Measurements from ENCODE around the gene ARMC2. TPM values are rescaled to one million over a fixed set of nuclear protein-coding genes. Genes with fewer than 3 reads are reported as not detected.

The ARMC2 gene
- total and polyA plus RNA-seq, 2 of the 8 experiments (the other 6 are each of a cell fraction or from before 2014, with no cell fraction given), result 1.6 to 4.4 TPM

DNA sequence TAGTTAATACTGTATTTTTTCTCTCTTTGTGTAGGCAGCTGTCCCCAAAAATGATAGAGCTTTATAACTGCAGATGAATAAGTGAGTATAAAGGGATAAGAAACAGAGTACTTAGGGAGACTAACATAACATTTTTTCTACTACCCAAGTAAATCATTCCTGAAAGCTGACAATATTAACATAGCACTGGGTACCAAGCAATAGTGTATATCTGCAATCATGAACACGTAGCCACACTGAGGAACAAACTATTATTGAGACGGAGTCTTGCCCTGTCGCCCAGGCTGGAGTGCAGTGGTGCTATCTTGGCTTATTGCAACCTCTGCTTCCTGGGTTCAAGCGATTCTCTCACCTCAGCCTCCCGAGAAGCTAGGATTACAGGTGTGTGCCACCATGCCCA is 140.5 kb downstream of the ARMC2 start:
- no peak overlapping the region for H2BK20ac ChIP-seq (ENCODE audit: low read length)
- H3K27ac ChIP-seq (ENCODE audit: low read depth, low read length), result no peak overlapping the region
- H4K5ac ChIP-seq (ENCODE audit: insufficient read length, low read depth, low read length), result no peak overlapping the region
- no peak overlapping the region for H2AFZ ChIP-seq (ENCODE audit: low read length)
- H4K20me1 ChIP-seq (replicated peaks in 1 of 2; ENCODE audit: control insufficient read depth in 1 of 2, insufficient read depth in 2 of 2, low read length in 2 of 2), result no peaks in the 10 kb centered on the region
- 0 out of 2 replicates have a peak, but pooled peaks cover 2% of the 10 kb centered on the region for H3K23me2 ChIP-seq (ENCODE audit: low read depth, low read length)
- no peaks in the 10 kb centered on the region for H3K4me1 ChIP-seq (replicated peaks in 1 of 4; ENCODE audit: control insufficient read depth in 3 of 4, insufficient read depth in 4 of 4, low read length in 3 of 4)
- H3K79me1 ChIP-seq (ENCODE audit: low read depth, low read length), result no peaks in the 10 kb centered on the region
- no peak overlapping the region for H4K91ac ChIP-seq (replicated peaks; ENCODE audit: insufficient read length, low read length)
- H2AK5ac ChIP-seq (ENCODE audit: low read depth, low read length), result no peak overlapping the region
- no peak overlapping the region for H3K23ac ChIP-seq (ENCODE audit: insufficient read length)
- H3K56ac ChIP-seq (replicated peaks; ENCODE audit: insufficient read length, low read depth, low read length), result no peak overlapping the region
- H3K4me2 ChIP-seq (ENCODE audit: insufficient read depth in 1 of 2, low read depth in 2 of 2, low read length in 2 of 2), result no peak overlapping the region
- DNase-seq (ENCODE audit: low read depth in 1 of 2, low spot score in 2 of 2) (no peak), FAIRE-seq (no peak)
- no peaks in the 10 kb centered on the region for H3K9me3 ChIP-seq (ENCODE audit: insufficient read depth in 2 of 2, low read depth in 1 of 2, low read length in 1 of 2)
- H3K27me3 ChIP-seq (replicated peaks in 1 of 4; ENCODE audit: control insufficient read depth in 3 of 4, extremely low read depth in 1 of 4, insufficient read depth in 3 of 4, low read length in 3 of 4), result no peaks in the 10 kb centered on the region
- H3K9ac ChIP-seq (replicated peaks in 1 of 4; ENCODE audit: extremely low read depth in 1 of 4, low read depth in 3 of 4, low read length in 3 of 4), result no peak overlapping the region
- peaks cover 0 to 42% (median 14%) of the 10 kb centered on the region in 4 experiments; a peak in 5 of 8 replicates for H3K36me3 ChIP-seq (ENCODE audit: control insufficient read depth in 2 of 4, insufficient read depth in 4 of 4, low read length in 3 of 4)
- CTCF ChIA-PET (ENCODE audit: partially characterized antibody), result interaction anchor here (1.4 kb wide), 1 partner anchor 19 kb away, joined by 3 read pairs; no protein-coding TSS in a partner anchor
- no peak overlapping the region for H3K4ac ChIP-seq (replicated peaks; ENCODE audit: insufficient read length, low read depth, low read length)
- no peaks in the 10 kb centered on the region for H3K79me2 ChIP-seq (ENCODE audit: control insufficient read depth in 1 of 2, insufficient read depth in 2 of 2, low read length in 2 of 2)
- 96% methylated on average over 5 of the region's 5 CpGs; no CpG with 5 or more reads in 1 of the 2 experiments for WGBS, 2 experiments (ENCODE audit: extremely low coverage in 1 of 2, insufficient coverage in 1 of 2, insufficient read length in 1 of 2, insufficient replicate concordance in 2 of 2, low coverage in 1 of 2, low lambda C conversion rate in 2 of 2, missing lambda C conversion rate in 1 of 2)
- no peak overlapping the region for H3K4me3 ChIP-seq (ENCODE audit: extremely low read depth in 1 of 4, insufficient read depth in 2 of 4, low read depth in 3 of 4, low read length in 4 of 4)
- no peak overlapping the region for H2BK15ac ChIP-seq (ENCODE audit: low read length)
- H4K8ac ChIP-seq (ENCODE audit: extremely low read depth, insufficient read depth, low read length), result no peak overlapping the region
- no peak overlapping the region for H2BK120ac ChIP-seq (replicated peaks; ENCODE audit: low read depth, low read length)
- no peak overlapping the region for H3K18ac ChIP-seq (ENCODE audit: extremely low read depth, low read length)
- H2BK5ac ChIP-seq (ENCODE audit: low read depth, low read length), result no peak overlapping the region
- H2BK12ac ChIP-seq (ENCODE audit: low read depth, low read length), result no peak overlapping the region
- H3K14ac ChIP-seq (ENCODE audit: insufficient read length), result no peak overlapping the region
- POLR2A ChIA-PET (ENCODE audit: partially characterized antibody), result no interaction called here
- TF ChIP-seq POU5F1 (IDR thresholded peaks at IDR 0.05; ENCODE audit: low read depth, low read length), result no peak
- TF ChIP-seq CBX8 (IDR thresholded peaks at IDR 0.05; ENCODE audit: borderline replicate concordance, low read depth, low read length), result no peak
- TF ChIP-seq SAP30 (IDR thresholded peaks at IDR 0.05; ENCODE audit: insufficient read depth, insufficient replicate concordance, low read length), result no peak
- no peak for TF ChIP-seq CTBP2 (IDR thresholded peaks at IDR 0.05; ENCODE audit: borderline replicate concordance, insufficient read depth, insufficient read length, low read length)
- TF ChIP-seq SIN3A (conservative IDR thresholded peaks at IDR 0.05 in 1 of 2, IDR thresholded peaks at IDR 0.05 in 1 of 2; ENCODE audit: low read depth in 1 of 2, low read length in 2 of 2), result no peak
- TF ChIP-seq EP300 (IDR thresholded peaks at IDR 0.05; ENCODE audit: borderline replicate concordance in 1 of 2, low read depth in 2 of 2, low read length in 2 of 2), result no peak
- TF ChIP-seq SUZ12 (IDR thresholded peaks at IDR 0.05; ENCODE audit: low read length), result no peak
- no peak for TF ChIP-seq TAF7 (optimal IDR thresholded peaks at IDR 0.05; ENCODE audit: borderline replicate concordance, low read depth, low read length)
- TF ChIP-seq, protein P1, sequence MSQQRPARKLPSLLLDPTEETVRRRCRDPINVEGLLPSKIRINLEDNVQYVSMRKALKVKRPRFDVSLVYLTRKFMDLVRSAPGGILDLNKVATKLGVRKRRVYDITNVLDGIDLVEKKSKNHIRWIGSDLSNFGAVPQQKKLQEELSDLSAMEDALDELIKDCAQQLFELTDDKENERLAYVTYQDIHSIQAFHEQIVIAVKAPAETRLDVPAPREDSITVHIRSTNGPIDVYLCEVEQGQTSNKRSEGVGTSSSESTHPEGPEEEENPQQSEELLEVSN (IDR thresholded peaks at IDR 0.05), result no peak
- TF ChIP-seq BACH1 (IDR thresholded peaks at IDR 0.05; ENCODE audit: low read length), result no peak
- no peak for TF ChIP-seq GTF2F1 (IDR thresholded peaks at IDR 0.05; ENCODE audit: borderline replicate concordance, low read depth, low read length)
- TF ChIP-seq NANOG (IDR thresholded peaks at IDR 0.05; ENCODE audit: insufficient read depth, low read depth, low read length, poor library complexity, severe bottlenecking), result no peak

All from H1 (cell line).